HepG2 (cell line): ENCODE data around the gene CHMP4B. TPM values are rescaled to one million over a fixed set of nuclear protein-coding genes. Genes with fewer than 3 reads are reported as not detected.

Source experiments
- ARNTL ChIP-seq: sonication (generic); formaldehyde crosslinking; IDR thresholded peaks from 2 replicates; pipeline ENCODE4 v1.4.0; 2020; ENCODE audit warnings: mild to moderate bottlenecking, missing genetic modification reagents
- HNF4G ChIP-seq, 2 experiments: sonication (generic) in 1 of 2; formaldehyde crosslinking in 1 of 2; IDR thresholded peaks; 2 replicates each; pipeline versions ENCODE4 v1.4.0 to v1.6.1; 2011 to 2020; ENCODE audit warnings: borderline replicate concordance in 2 of 2, low read depth in 2 of 2, mild to moderate bottlenecking in 2 of 2, low read length in 1 of 2, missing genetic modification reagents in 1 of 2, moderate library complexity in 1 of 2
- KDM3A ChIP-seq: IDR thresholded peaks from 2 replicates; pipeline ENCODE4 v1.6.1; 2018; ENCODE audit warnings: low read depth, missing compliant biosample characterization
- KDM6A ChIP-seq: IDR thresholded peaks from 2 replicates; pipeline ENCODE4 v1.6.1; 2016; ENCODE audit warnings: low read depth
- LCORL ChIP-seq, 2 experiments: fragments of 450-650 bp in 1 of 2; sonication (generic) in 1 of 2; formaldehyde crosslinking in 1 of 2; IDR thresholded peaks; 2 replicates each; pipeline versions ENCODE4 v1.5.0 to v1.6.1; 2017 to 2020; ENCODE audit warnings: antibody characterized with exemption in 1 of 2, missing genetic modification reagents in 1 of 2
- MAF1 ChIP-seq: sonication (generic); formaldehyde crosslinking; IDR thresholded peaks from 2 replicates; pipeline ENCODE4 v1.5.0; 2020; ENCODE audit warnings: missing genetic modification reagents, borderline replicate concordance
- MTA1 ChIP-seq: sonication (generic); formaldehyde crosslinking; IDR thresholded peaks from 2 replicates; pipeline ENCODE4 v1.4.0; 2020; ENCODE audit warnings: missing genetic modification reagents, mild to moderate bottlenecking, borderline replicate concordance
- NFYC ChIP-seq: IDR thresholded peaks from 2 replicates; pipeline ENCODE4 v1.6.1; 2016; ENCODE audit warnings: missing genetic modification reagents, missing compliant biosample characterization
- POLR2A ChIP-seq, 2 experiments: IDR thresholded peaks; 2 replicates each; pipeline ENCODE4 v1.6.1; 2011; ENCODE audit warnings: low read depth in 2 of 2, low read length in 2 of 2, mild to moderate bottlenecking in 1 of 2, moderate library complexity in 1 of 2; ENCODE audit not compliant: insufficient read depth in 1 of 2
- RAD21 ChIP-seq: fragments of 450-650 bp; formaldehyde crosslinking; IDR thresholded peaks from 2 replicates; pipeline ENCODE4 v1.5.0; 2020; ENCODE audit warnings: mild to moderate bottlenecking
- RARA ChIP-seq: IDR thresholded peaks from 2 replicates; pipeline ENCODE4 v1.6.1; 2016; ENCODE audit warnings: missing genetic modification reagents, missing compliant biosample characterization
- RFXAP ChIP-seq: sonication (generic); formaldehyde crosslinking; IDR thresholded peaks from 2 replicates; pipeline ENCODE4 v1.4.0; 2020; ENCODE audit warnings: missing genetic modification reagents, borderline replicate concordance
- STAG1 ChIP-seq: sonication (generic); formaldehyde crosslinking; IDR thresholded peaks from 2 replicates; pipeline ENCODE4 v1.4.0; 2020; ENCODE audit warnings: missing genetic modification reagents
- ZNF124 ChIP-seq: sonication (generic); formaldehyde crosslinking; IDR thresholded peaks from 2 replicates; pipeline ENCODE4 v1.4.0; 2020; ENCODE audit warnings: missing genetic modification reagents
- ZNF230 ChIP-seq: sonication (generic); formaldehyde crosslinking; IDR thresholded peaks from 2 replicates; pipeline ENCODE4 v1.4.0; 2020; ENCODE audit warnings: mild to moderate bottlenecking, missing genetic modification reagents
- ZNF34 ChIP-seq: sonication (generic); formaldehyde crosslinking; IDR thresholded peaks from 2 replicates; pipeline ENCODE4 v1.4.0; 2020; ENCODE audit warnings: mild to moderate bottlenecking, missing genetic modification reagents, borderline replicate concordance
- ZNF577 ChIP-seq: sonication (generic); formaldehyde crosslinking; IDR thresholded peaks from 2 replicates; pipeline ENCODE4 v1.4.0; 2020; ENCODE audit warnings: mild to moderate bottlenecking, low read depth, missing genetic modification reagents, borderline replicate concordance
- ZNF609 ChIP-seq: sonication (generic); formaldehyde crosslinking; IDR thresholded peaks from 2 replicates; pipeline ENCODE4 v1.4.0; 2020; ENCODE audit warnings: mild to moderate bottlenecking, missing genetic modification reagents, borderline replicate concordance
- ZNF616 ChIP-seq: sonication (generic); formaldehyde crosslinking; IDR thresholded peaks from 2 replicates; pipeline ENCODE4 v1.5.0; 2020; ENCODE audit warnings: low read depth, mild to moderate bottlenecking, missing genetic modification reagents
- polyA plus RNA-seq, 8 experiments: library from polyadenylated mRNA; depleted of rRNA in 3 of 8; stranded (reverse) in 7 of 8; unstranded in 1 of 8; fragments of >200 nt; fragmentation: Illumina TruSeq in 4 of 8; extraction: Trizol in 4 of 8; gene quantifications; 2 replicates each; pipeline versions ENCODE4 v1.2.1 to v1.2.3, GENCODE V29; 2011 to 2016; ENCODE audit warnings: low read depth in 4 of 8, missing spikeins in 1 of 8, mixed read lengths in 1 of 8; ENCODE audit not compliant: insufficient read depth in 1 of 8
- total RNA-seq, 5 experiments: library from RNA; depleted of rRNA; stranded (reverse); fragments of >200 nt; fragmentation: Illumina TruSeq; extraction: Trizol; gene quantifications; 2 replicates each; pipeline ENCODE4 v1.2.3, GENCODE V29; 2016; ENCODE audit warnings: low read depth in 1 of 5
- TF ChIP-seq, protein P1 (sequence below): sonication (generic); formaldehyde crosslinking; IDR thresholded peaks from 2 replicates; pipeline ENCODE4 v1.5.0; 2020; ENCODE audit warnings: mild to moderate bottlenecking, missing genetic modification reagents, moderate library complexity

CHMP4B gene
- total and polyA plus RNA-seq, 2 of the 13 experiments (the other 11 are each of a cell fraction or from before 2014, with no cell fraction given) = 40.1 to 45.6 TPM

DNA sequence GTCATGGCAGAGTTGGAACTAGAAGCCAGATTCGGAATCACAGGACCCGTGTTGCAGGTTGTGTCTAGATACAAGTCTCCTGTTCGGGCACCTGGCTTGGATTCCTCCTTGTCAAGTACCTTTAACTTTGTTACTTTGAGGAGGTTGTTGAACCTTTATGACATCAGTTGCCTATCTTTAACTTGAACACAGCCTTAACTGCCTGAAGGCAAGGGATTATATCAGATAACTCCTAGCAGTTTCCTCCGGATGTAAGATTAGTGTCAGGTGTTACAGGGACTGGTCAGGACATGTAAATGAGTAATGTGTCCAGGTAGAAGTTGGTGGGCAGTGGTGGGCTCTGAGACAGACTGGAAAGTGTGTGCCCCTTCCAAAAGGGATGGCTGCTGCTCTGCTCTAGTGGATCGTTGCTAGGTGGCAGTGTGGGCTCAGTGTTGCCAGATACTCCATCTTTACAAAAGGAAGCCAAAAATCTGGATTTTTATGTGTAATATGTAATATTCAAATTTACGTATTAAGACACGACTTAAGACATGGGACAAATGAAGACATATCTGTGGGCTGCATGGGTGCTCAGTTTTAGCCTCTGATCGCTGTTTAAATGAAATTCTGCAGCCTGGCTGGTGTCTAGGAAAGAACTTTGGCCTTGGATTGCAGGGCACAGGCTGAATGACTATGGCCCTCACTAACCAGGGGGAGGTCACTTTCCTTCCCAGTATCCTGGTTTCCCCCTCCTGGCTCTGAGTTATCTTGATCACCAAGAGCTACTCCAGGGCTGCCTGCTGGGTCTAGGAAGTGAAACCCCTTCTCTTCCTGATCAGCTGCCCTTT is 27.1 kb downstream of the CHMP4B start (continued):
- TF ChIP-seq LCORL (IDR thresholded peaks at IDR 0.05) (no peak), LCORL (CRISPR knock-in tag; IDR thresholded peaks at IDR 0.05) (0 out of 2 replicates have a peak, but pooled peaks have one; percentile 44), NFYC (no peak), ZNF616 (CRISPR knock-in tag) (0 out of 2 replicates have a peak, but pooled peaks have one; percentile 22), POLR2A (IDR thresholded peaks at IDR 0.05; ENCODE audit: insufficient read depth in 1 of 2, low read depth in 2 of 2, low read length in 2 of 2) (no peak), ZNF124 (CRISPR knock-in tag) (0 out of 2 replicates have a peak, but pooled peaks have one; percentile 17), ZNF230 (CRISPR knock-in tag) (peak; percentile 71; the same call in 1 of the 2 replicates), KDM6A (CRISPR knock-in tag) (no peak), RAD21 (CRISPR knock-in tag) (0 out of 2 replicates have a peak, but pooled peaks have one; percentile 42), MAF1 (CRISPR knock-in tag) (no peak), KDM3A (CRISPR knock-in tag) (no peak), ZNF609 (CRISPR knock-in tag) (0 out of 2 replicates have a peak, but pooled peaks have one; percentile 24), ARNTL (0 out of 2 replicates have a peak, but pooled peaks have one; percentile 20), ZNF34 (CRISPR knock-in tag) (0 out of 2 replicates have a peak, but pooled peaks have one; percentile 59), HNF4G (IDR thresholded peaks at IDR 0.05; ENCODE audit: borderline replicate concordance, low read depth, low read length) (peak; percentile 36; the same call in 1 of the 2 replicates), HNF4G (CRISPR knock-in tag; IDR thresholded peaks at IDR 0.05; ENCODE audit: borderline replicate concordance, low read depth) (no peak), ZNF577 (CRISPR knock-in tag) (0 out of 2 replicates have a peak, but pooled peaks have one; percentile 81), RFXAP (CRISPR knock-in tag) (0 out of 2 replicates have a peak, but pooled peaks have one; percentile 30), STAG1 (peak; percentile 57), RARA (CRISPR knock-in tag) (0 out of 2 replicates have a peak, but pooled peaks have one; percentile 6), MTA1 (peak; percentile 35; the same call in 1 of the 2 replicates)
- TF ChIP-seq, protein P1, sequence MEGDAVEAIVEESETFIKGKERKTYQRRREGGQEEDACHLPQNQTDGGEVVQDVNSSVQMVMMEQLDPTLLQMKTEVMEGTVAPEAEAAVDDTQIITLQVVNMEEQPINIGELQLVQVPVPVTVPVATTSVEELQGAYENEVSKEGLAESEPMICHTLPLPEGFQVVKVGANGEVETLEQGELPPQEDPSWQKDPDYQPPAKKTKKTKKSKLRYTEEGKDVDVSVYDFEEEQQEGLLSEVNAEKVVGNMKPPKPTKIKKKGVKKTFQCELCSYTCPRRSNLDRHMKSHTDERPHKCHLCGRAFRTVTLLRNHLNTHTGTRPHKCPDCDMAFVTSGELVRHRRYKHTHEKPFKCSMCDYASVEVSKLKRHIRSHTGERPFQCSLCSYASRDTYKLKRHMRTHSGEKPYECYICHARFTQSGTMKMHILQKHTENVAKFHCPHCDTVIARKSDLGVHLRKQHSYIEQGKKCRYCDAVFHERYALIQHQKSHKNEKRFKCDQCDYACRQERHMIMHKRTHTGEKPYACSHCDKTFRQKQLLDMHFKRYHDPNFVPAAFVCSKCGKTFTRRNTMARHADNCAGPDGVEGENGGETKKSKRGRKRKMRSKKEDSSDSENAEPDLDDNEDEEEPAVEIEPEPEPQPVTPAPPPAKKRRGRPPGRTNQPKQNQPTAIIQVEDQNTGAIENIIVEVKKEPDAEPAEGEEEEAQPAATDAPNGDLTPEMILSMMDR (CRISPR knock-in tag) = peak; percentile 65
